B cell (primary cell): ENCODE results near the gene ADH6.

Experiments used
- CTCF ChIP-seq: fragments of 200-600 bp; IDR thresholded peaks from one replicate; pipeline ENCODE4 v1.8.0; 2022; ENCODE audit warnings: antibody characterized with exemption, mild to moderate bottlenecking
- EZH2 ChIP-seq: IDR thresholded peaks from 2 replicates; pipeline ENCODE4 v1.6.1; 2012; ENCODE audit warnings: borderline replicate concordance, low read depth, mild to moderate bottlenecking, moderate library complexity, low read length; ENCODE audit not compliant: insufficient read depth, poor library complexity, severe bottlenecking

- no peak for TF ChIP-seq CTCF
- TF ChIP-seq EZH2, result no peak
Measured at GRCh38 chr4:99207911-99208718, 10.9 kb downstream of the ADH6 start.
